Smooth muscle cell (in vitro differentiated cells): ENCODE results near the gene ZNF574. TPM values are rescaled to one million over a fixed set of nuclear protein-coding genes. Genes with fewer than 3 reads are reported as not detected.

ENCODE experiments used
- DNase-seq: peaks from one replicate; lab custom pipeline; 2025; ENCODE audit not compliant: unreplicated experiment; lab: John Stamatoyannopoulos, UW
- H2AFZ ChIP-seq: fragments of 200-600 bp; sonication (generic); 2 replicates; pipeline ENCODE4 v1.6.0; 2016; ENCODE audit warnings: antibody characterized with exemption, low read depth, mild to moderate bottlenecking
- H3F3A ChIP-seq: fragments of 200-600 bp; sonication (generic); 2 replicates; pipeline ENCODE4 v1.6.0; 2017; ENCODE audit warnings: antibody characterized with exemption, low read depth
- H3K27ac ChIP-seq: fragments of 200-600 bp; sonication (generic); 2 replicates; pipeline ENCODE4 v1.5.1; 2016; ENCODE audit warnings: low read depth, mild to moderate bottlenecking
- H3K27me3 ChIP-seq: fragments of 200-600 bp; sonication (generic); 2 replicates; pipeline ENCODE4 v1.6.1; 2016; ENCODE audit warnings: low read depth, mild to moderate bottlenecking
- H3K36me3 ChIP-seq: fragments of 200-600 bp; sonication (generic); 2 replicates; pipeline ENCODE4 v1.5.1; 2016; ENCODE audit warnings: low read depth
- H3K4me1 ChIP-seq: fragments of 200-600 bp; sonication (generic); 2 replicates; pipeline ENCODE4 v1.5.1; 2016; ENCODE audit warnings: low read depth
- H3K4me2 ChIP-seq: fragments of 200-600 bp; sonication (generic); 2 replicates; pipeline ENCODE4 v1.6.0; 2016; ENCODE audit warnings: mild to moderate bottlenecking
- H3K4me3 ChIP-seq: fragments of 200-600 bp; sonication (generic); 2 replicates; pipeline ENCODE4 v1.5.1; 2016; ENCODE audit warnings: mild to moderate bottlenecking
- H3K79me2 ChIP-seq: fragments of 200-600 bp; sonication (generic); 2 replicates; pipeline ENCODE4 v1.6.0; 2016; ENCODE audit warnings: low read depth, mild to moderate bottlenecking
- H3K9ac ChIP-seq: fragments of 200-600 bp; sonication (generic); 2 replicates; pipeline ENCODE4 v1.6.0; 2016; ENCODE audit warnings: low read depth
- H3K9me3 ChIP-seq: fragments of 200-600 bp; sonication (generic); replicated peaks from 2 replicates; pipeline ENCODE4 v1.5.1; 2016; ENCODE audit warnings: low read depth
- H4K20me1 ChIP-seq: fragments of 200-600 bp; sonication (generic); 2 replicates; pipeline ENCODE4 v1.6.0; 2016; ENCODE audit warnings: low read depth
- CTCF ChIP-seq: fragments of 200-600 bp; sonication (generic); IDR thresholded peaks from 2 replicates; pipeline ENCODE4 v1.5.1; 2017; ENCODE audit warnings: borderline replicate concordance, mild to moderate bottlenecking, antibody characterized with exemption; ENCODE audit not compliant: insufficient read depth, poor library complexity, severe bottlenecking
- WGBS: methylation state at CpG from one replicate; pipeline ENCODE4 v1.1.7; 2016; ENCODE audit warnings: low lambda C conversion rate; 5-methylcytosine and 5-hydroxymethylcytosine counted together
- polyA plus RNA-seq: library from polyadenylated mRNA; unstranded; fragments of >200 nt; fragmentation: Nextera tagmentation; extraction: Ambion mirVana; gene quantifications from 2 replicates; pipeline ENCODE4 v1.2.1, GENCODE V29; 2016
- total RNA-seq: library from RNA; depleted of rRNA; stranded (reverse); fragments of >200 nt; gene quantifications from 2 replicates; pipeline ENCODE4 v1.2.3, GENCODE V29; 2014

The ZNF574 gene
- total and polyA plus RNA-seq, 2 experiments from 2014 or later: 8.9 to 20.5 TPM

GRCh38 chr19:42108527-42109389 is 32.8 kb downstream of the ZNF574 start:
- peak; percentile 45 for DNase-seq
- no peaks in the 10 kb centered on the region for H3K9me3 ChIP-seq
- peaks cover 4% of the 10 kb centered on the region for H3K27me3 ChIP-seq
- no peaks in the 10 kb centered on the region for H3K79me2 ChIP-seq
- H4K20me1 ChIP-seq: no peaks in the 10 kb centered on the region
- no peak overlapping the region for H3K27ac ChIP-seq
- WGBS: 30% methylated on average over 16 of the region's 16 CpGs
- H3K4me1 ChIP-seq: peaks cover 10% of the 10 kb centered on the region
- TF ChIP-seq CTCF: peak; percentile 99
- H3F3A ChIP-seq: peaks cover 9% of the 10 kb centered on the region
- H2AFZ ChIP-seq: no peak overlapping the region
- no peaks in the 10 kb centered on the region for H3K36me3 ChIP-seq
- H3K9ac ChIP-seq: no peak overlapping the region
- no peak overlapping the region for H3K4me3 ChIP-seq
- peak overlapping the region; percentile 2 for H3K4me2 ChIP-seq

GRCh38 chr19:42109896-42110295 is 33.9 kb downstream of the ZNF574 start:
- TF ChIP-seq CTCF: no peak
- Histone ChIP-seq H3K9ac (no peak overlapping the region), H3K27me3 (peaks cover 4% of the 10 kb centered on the region), H3K79me2 (no peaks in the 10 kb centered on the region), H3K36me3 (no peaks in the 10 kb centered on the region), H3K4me3 (no peak overlapping the region), H4K20me1 (no peaks in the 10 kb centered on the region), H3K4me1 (peaks cover 18% of the 10 kb centered on the region), H3F3A (peaks cover 18% of the 10 kb centered on the region), H2AFZ (no peak overlapping the region), H3K4me2 (no peak overlapping the region), H3K9me3 (no peaks in the 10 kb centered on the region), H3K27ac (no peak overlapping the region)
- WGBS: 93% methylated on average over 3 of the region's 3 CpGs
- no peak for DNase-seq

GRCh38 chr19:42110658-42111057 is 34.7 kb downstream of the ZNF574 start:
- TF ChIP-seq CTCF: no peak
- Histone ChIP-seq H3K36me3 (no peaks in the 10 kb centered on the region), H3K79me2 (no peaks in the 10 kb centered on the region), H3K9me3 (no peaks in the 10 kb centered on the region), H3K27me3 (peaks cover 4% of the 10 kb centered on the region), H3K4me3 (no peak overlapping the region), H2AFZ (no peak overlapping the region), H3K27ac (peak overlapping the region; percentile 91), H4K20me1 (no peaks in the 10 kb centered on the region), H3K4me1 (peaks cover 18% of the 10 kb centered on the region), H3K4me2 (no peak overlapping the region), H3F3A (peaks cover 18% of the 10 kb centered on the region), H3K9ac (no peak overlapping the region)
- 92% methylated on average over 1 of the region's 1 CpG for WGBS
- no peak for DNase-seq

- H3K9me3 ChIP-seq: no peaks in the 10 kb centered on the region
- peaks cover 2% of the 10 kb centered on the region for H3K27me3 ChIP-seq
- no peaks in the 10 kb centered on the region for H3K79me2 ChIP-seq
- no peak overlapping the region for H3K4me2 ChIP-seq
- no peak overlapping the region for H2AFZ ChIP-seq
- WGBS: 56% methylated on average over 1 of the region's 1 CpG
- no peak overlapping the region for H3K4me3 ChIP-seq
- DNase-seq: no peak
- no peak for TF ChIP-seq CTCF
- H3F3A ChIP-seq: peaks cover 18% of the 10 kb centered on the region
- no peaks in the 10 kb centered on the region for H3K36me3 ChIP-seq
- H3K27ac ChIP-seq: peak overlapping the region; percentile 91
- no peaks in the 10 kb centered on the region for H4K20me1 ChIP-seq
- H3K4me1 ChIP-seq: peaks cover 18% of the 10 kb centered on the region
- no peak overlapping the region for H3K9ac ChIP-seq
Observed at GRCh38 chr19:42111384-42111783, 35.4 kb downstream of the ZNF574 start.
